GM12874 (cell line): ENCODE data around the gene POLR1D.

Experiments
- TF ChIP-seq, protein P1 (sequence below): IDR thresholded peaks from 2 replicates; pipeline ENCODE4 v1.5.1; 2011; ENCODE audit warnings: low read depth, mild to moderate bottlenecking, control low read depth, low read length, moderate library complexity; ENCODE audit not compliant: insufficient read depth

Gene POLR1D

DNA sequence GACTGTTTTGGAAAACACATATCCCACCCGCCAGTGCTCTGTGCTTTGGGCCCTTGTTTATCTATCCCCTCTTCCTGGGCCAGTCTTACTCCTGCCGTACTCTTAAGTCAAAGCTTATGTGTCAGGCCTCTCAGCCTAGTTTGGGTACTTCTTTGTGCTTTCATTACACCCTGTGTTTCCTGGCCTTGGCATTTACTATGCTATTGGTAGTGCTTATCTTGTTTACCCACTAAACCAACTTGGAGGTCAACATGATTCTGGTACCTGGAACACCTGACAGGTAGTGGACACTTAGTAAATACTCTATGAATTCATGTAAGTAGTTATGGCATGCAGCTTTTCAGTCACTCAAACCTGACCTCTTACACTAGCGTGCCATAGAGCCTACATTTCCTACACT, 2.4 kb downstream of the POLR1D start:
- TF ChIP-seq, protein P1, sequence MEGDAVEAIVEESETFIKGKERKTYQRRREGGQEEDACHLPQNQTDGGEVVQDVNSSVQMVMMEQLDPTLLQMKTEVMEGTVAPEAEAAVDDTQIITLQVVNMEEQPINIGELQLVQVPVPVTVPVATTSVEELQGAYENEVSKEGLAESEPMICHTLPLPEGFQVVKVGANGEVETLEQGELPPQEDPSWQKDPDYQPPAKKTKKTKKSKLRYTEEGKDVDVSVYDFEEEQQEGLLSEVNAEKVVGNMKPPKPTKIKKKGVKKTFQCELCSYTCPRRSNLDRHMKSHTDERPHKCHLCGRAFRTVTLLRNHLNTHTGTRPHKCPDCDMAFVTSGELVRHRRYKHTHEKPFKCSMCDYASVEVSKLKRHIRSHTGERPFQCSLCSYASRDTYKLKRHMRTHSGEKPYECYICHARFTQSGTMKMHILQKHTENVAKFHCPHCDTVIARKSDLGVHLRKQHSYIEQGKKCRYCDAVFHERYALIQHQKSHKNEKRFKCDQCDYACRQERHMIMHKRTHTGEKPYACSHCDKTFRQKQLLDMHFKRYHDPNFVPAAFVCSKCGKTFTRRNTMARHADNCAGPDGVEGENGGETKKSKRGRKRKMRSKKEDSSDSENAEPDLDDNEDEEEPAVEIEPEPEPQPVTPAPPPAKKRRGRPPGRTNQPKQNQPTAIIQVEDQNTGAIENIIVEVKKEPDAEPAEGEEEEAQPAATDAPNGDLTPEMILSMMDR: no peak

- TF ChIP-seq, protein P1: no peak
Observed at GRCh38 chr13:27625839-27626238, 4.1 kb downstream of the POLR1D start.

DNA sequence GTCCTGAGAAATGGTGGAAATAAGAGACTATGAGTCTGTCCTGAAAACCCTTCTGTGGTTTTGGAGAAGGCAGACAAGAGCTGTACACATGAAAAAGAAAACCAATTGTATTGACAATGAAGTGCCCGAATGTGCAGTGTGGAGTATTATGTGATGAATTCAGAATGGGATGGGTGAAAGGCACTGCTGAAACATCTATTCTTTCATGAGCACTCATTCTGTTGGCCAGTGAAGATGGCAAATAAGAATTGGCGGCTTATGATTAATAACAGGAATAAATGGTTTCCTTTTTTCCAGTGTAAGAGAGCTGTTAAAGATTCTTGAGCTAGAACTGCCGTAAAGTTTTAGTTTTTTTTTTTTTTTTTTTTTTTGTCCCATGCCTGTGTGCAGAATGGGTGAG, 5.7 kb downstream of the POLR1D start:
- TF ChIP-seq, protein P1: no peak

- TF ChIP-seq, protein P1: no peak
Observed at GRCh38 chr13:27628081-27628480, 6.4 kb downstream of the POLR1D start.

DNA sequence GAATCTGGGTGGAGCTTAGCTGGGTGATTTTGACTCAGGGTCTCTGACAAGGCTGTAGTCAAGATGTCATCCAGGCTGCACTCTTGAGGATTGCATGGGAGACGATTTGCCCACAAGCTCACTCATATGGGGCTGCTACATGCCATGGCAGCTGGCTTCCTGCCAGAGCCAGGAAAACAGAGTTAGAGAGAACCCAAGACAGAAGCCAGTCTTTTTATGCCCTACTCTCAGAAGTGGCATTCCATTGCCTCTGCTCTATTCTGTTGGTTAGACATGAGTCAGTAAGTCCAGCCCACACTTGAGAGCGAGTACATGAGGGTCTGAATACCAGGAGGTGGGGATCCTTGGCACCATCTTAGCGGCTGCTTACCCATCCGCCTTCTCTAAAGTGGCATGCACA, 9.5 kb downstream of the POLR1D start:
- TF ChIP-seq, protein P1: no peak

GRCh38 chr13:27631665-27632064, 10.0 kb downstream of the POLR1D start:
- TF ChIP-seq, protein P1: no peak

GRCh38 chr13:27632214-27632613, 10.5 kb downstream of the POLR1D start:
- TF ChIP-seq, protein P1: no peak

- TF ChIP-seq, protein P1: no peak
Observed at GRCh38 chr13:27632648-27633047, 11.0 kb downstream of the POLR1D start.
